HL-60 (cell line): ENCODE measurements around the gene SUPT6H.

ENCODE experiments used
- GABPA ChIP-seq: IDR thresholded peaks from 2 replicates; pipeline ENCODE4 v1.6.1; 2012; ENCODE audit warnings: low read depth
- POLR2AphosphoS5 ChIP-seq: IDR thresholded peaks from 2 replicates; pipeline ENCODE4 v1.6.1; 2012; ENCODE audit warnings: low read depth
- REST ChIP-seq: IDR thresholded peaks from 2 replicates; pipeline ENCODE4 v1.6.1; 2012; ENCODE audit warnings: low read depth; ENCODE audit not compliant: insufficient replicate concordance
- SPI1 ChIP-seq: IDR thresholded peaks from 2 replicates; pipeline ENCODE4 v1.6.1; 2012; ENCODE audit warnings: low read depth, mild to moderate bottlenecking, borderline replicate concordance
- TF ChIP-seq, protein P1 (sequence below): IDR thresholded peaks from one replicate; pipeline ENCODE4 v1.5.1; 2011; ENCODE audit warnings: low read length, control low read depth, inconsistent platforms; ENCODE audit not compliant: insufficient read depth

GRCh38 chr17:28751600-28752366, 89.8 kb downstream of the SUPT6H start:
- TF ChIP-seq, protein P1, sequence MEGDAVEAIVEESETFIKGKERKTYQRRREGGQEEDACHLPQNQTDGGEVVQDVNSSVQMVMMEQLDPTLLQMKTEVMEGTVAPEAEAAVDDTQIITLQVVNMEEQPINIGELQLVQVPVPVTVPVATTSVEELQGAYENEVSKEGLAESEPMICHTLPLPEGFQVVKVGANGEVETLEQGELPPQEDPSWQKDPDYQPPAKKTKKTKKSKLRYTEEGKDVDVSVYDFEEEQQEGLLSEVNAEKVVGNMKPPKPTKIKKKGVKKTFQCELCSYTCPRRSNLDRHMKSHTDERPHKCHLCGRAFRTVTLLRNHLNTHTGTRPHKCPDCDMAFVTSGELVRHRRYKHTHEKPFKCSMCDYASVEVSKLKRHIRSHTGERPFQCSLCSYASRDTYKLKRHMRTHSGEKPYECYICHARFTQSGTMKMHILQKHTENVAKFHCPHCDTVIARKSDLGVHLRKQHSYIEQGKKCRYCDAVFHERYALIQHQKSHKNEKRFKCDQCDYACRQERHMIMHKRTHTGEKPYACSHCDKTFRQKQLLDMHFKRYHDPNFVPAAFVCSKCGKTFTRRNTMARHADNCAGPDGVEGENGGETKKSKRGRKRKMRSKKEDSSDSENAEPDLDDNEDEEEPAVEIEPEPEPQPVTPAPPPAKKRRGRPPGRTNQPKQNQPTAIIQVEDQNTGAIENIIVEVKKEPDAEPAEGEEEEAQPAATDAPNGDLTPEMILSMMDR = no peak
- no peak for TF ChIP-seq POLR2AphosphoS5
- no peak for TF ChIP-seq REST
- no peak for TF ChIP-seq SPI1
- TF ChIP-seq GABPA = no peak
